ENCODE data around the gene MBOAT2. TPM values are rescaled to one million over a fixed set of nuclear protein-coding genes. Genes with fewer than 3 reads are reported as not detected.

MBOAT2 gene
- total and polyA plus RNA-seq, 2 of the 13 experiments (the other 11 are each of a cell fraction or from before 2014, with no cell fraction given): 0.11 to 0.36 TPM

DNA sequence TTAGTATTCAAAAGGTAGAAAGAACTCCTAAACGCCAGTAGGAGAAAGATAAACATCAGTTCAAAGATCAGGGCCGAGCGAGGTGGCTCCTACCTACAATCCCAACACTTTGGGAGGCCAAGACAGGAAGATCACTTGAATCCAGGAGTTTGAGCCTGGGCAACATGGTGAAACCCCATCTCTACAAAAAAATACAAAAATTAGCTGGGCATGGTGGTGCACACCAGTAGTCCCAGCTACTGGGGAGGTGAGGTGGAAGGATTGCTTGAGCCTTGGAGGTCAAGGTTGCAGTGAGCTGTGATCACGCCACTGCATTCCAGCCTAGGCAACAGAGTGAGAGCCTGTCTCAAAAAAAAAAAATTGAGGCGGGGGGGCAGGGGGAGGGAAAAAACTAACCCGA is 40.6 kb downstream of the MBOAT2 start (continued):
- TF ChIP-seq, protein P1, sequence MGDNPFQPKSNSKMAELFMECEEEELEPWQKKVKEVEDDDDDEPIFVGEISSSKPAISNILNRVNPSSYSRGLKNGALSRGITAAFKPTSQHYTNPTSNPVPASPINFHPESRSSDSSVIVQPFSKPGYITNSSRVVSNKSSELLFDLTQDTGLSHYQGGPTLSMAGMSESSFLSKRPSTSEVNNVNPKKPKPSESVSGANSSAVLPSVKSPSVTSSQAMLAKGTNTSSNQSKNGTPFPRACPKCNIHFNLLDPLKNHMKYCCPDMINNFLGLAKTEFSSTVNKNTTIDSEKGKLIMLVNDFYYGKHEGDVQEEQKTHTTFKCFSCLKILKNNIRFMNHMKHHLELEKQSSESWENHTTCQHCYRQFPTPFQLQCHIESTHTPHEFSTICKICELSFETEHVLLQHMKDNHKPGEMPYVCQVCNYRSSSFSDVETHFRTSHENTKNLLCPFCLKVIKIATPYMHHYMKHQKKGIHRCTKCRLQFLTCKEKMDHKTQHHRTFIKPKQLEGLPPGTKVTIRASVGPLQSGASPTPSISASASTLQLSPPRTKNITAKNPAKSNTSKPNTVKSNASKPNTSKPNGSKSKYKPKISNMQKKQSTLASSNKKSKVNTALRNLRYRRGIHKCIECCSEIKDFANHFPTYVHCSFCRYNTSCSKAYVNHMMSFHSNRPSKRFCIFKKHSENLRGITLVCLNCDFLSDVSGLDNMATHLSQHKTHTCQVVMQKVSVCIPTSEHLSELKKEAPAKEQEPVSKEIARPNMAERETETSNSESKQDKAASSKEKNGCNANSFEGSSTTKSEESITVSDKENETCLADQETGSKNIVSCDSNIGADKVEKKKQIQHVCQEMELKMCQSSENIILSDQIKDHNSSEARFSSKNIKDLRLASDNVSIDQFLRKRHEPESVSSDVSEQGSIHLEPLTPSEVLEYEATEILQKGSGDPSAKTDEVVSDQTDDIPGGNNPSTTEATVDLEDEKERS (CRISPR knock-in tag; IDR thresholded peaks at IDR 0.05): no peak
- TF ChIP-seq EZH2 (conservative IDR thresholded peaks at IDR 0.05; ENCODE audit: low read depth, low read length) (no peak), HES4 (CRISPR knock-in tag; IDR thresholded peaks at IDR 0.05; ENCODE audit: borderline replicate concordance) (no peak), ZNF337 (CRISPR knock-in tag; IDR thresholded peaks at IDR 0.05; ENCODE audit: borderline replicate concordance, low read depth) (no peak), ZNF367 (CRISPR knock-in tag; IDR thresholded peaks at IDR 0.05; ENCODE audit: borderline replicate concordance) (no peak), ZBTB3 (CRISPR knock-in tag; IDR thresholded peaks at IDR 0.05; ENCODE audit: borderline replicate concordance, low read depth) (no peak), PHF20 (CRISPR knock-in tag; IDR thresholded peaks at IDR 0.05) (no peak), NRL (CRISPR knock-in tag; IDR thresholded peaks at IDR 0.05; ENCODE audit: borderline replicate concordance) (no peak), ZNF460 (CRISPR knock-in tag; IDR thresholded peaks at IDR 0.05; ENCODE audit: borderline replicate concordance) (peak; percentile 94), MAZ (IDR thresholded peaks at IDR 0.05; ENCODE audit: borderline replicate concordance, low read depth, low read length) (no peak), MAZ (CRISPR knock-in tag; IDR thresholded peaks at IDR 0.05; ENCODE audit: low read depth) (no peak), SP5 (CRISPR knock-in tag; IDR thresholded peaks at IDR 0.05; ENCODE audit: borderline replicate concordance, low read depth) (no peak), ZNF510 (CRISPR knock-in tag; IDR thresholded peaks at IDR 0.05; ENCODE audit: low read depth) (no peak), SOX13 (IDR thresholded peaks at IDR 0.05) (no peak), SOX13 (CRISPR knock-in tag; conservative IDR thresholded peaks at IDR 0.05 in 1 of 2, IDR thresholded peaks at IDR 0.05 in 1 of 2) (peak in 1 of 2 experiments; percentile 45; a peak in 2 of 4 replicates), ZIK1 (CRISPR knock-in tag; IDR thresholded peaks at IDR 0.05; ENCODE audit: borderline replicate concordance, low read depth) (no peak), KLF15 (CRISPR knock-in tag; IDR thresholded peaks at IDR 0.05; ENCODE audit: borderline replicate concordance) (no peak)
- TF ChIP-seq, protein P2, sequence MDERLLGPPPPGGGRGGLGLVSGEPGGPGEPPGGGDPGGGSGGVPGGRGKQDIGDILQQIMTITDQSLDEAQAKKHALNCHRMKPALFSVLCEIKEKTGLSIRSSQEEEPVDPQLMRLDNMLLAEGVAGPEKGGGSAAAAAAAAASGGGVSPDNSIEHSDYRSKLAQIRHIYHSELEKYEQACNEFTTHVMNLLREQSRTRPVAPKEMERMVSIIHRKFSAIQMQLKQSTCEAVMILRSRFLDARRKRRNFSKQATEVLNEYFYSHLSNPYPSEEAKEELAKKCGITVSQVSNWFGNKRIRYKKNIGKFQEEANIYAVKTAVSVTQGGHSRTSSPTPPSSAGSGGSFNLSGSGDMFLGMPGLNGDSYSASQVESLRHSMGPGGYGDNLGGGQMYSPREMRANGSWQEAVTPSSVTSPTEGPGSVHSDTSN (CRISPR knock-in tag; IDR thresholded peaks at IDR 0.05): no peak
- TF ChIP-seq, protein P3, sequence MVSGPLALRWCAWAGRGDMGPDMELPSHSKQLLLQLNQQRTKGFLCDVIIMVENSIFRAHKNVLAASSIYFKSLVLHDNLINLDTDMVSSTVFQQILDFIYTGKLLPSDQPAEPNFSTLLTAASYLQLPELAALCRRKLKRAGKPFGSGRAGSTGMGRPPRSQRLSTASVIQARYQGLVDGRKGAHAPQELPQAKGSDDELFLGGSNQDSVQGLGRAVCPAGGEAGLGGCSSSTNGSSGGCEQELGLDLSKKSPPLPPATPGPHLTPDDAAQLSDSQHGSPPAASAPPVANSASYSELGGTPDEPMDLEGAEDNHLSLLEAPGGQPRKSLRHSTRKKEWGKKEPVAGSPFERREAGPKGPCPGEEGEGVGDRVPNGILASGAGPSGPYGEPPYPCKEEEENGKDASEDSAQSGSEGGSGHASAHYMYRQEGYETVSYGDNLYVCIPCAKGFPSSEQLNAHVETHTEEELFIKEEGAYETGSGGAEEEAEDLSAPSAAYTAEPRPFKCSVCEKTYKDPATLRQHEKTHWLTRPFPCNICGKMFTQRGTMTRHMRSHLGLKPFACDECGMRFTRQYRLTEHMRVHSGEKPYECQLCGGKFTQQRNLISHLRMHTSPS (CRISPR knock-in tag; IDR thresholded peaks at IDR 0.05; ENCODE audit: low read depth): no peak
- TF ChIP-seq, protein P4, sequence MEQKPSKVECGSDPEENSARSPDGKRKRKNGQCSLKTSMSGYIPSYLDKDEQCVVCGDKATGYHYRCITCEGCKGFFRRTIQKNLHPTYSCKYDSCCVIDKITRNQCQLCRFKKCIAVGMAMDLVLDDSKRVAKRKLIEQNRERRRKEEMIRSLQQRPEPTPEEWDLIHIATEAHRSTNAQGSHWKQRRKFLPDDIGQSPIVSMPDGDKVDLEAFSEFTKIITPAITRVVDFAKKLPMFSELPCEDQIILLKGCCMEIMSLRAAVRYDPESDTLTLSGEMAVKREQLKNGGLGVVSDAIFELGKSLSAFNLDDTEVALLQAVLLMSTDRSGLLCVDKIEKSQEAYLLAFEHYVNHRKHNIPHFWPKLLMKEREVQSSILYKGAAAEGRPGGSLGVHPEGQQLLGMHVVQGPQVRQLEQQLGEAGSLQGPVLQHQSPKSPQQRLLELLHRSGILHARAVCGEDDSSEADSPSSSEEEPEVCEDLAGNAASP (CRISPR knock-in tag; IDR thresholded peaks at IDR 0.05; ENCODE audit: borderline replicate concordance): no peak
- TF ChIP-seq, protein P5, sequence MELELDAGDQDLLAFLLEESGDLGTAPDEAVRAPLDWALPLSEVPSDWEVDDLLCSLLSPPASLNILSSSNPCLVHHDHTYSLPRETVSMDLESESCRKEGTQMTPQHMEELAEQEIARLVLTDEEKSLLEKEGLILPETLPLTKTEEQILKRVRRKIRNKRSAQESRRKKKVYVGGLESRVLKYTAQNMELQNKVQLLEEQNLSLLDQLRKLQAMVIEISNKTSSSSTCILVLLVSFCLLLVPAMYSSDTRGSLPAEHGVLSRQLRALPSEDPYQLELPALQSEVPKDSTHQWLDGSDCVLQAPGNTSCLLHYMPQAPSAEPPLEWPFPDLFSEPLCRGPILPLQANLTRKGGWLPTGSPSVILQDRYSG (CRISPR knock-in tag; IDR thresholded peaks at IDR 0.05): no peak

All from HepG2 (cell line).